ENCODE results near the gene DHX35. TPM values are rescaled to one million over a fixed set of nuclear protein-coding genes. Genes with fewer than 3 reads are reported as not detected.
"Not testable (repeated sequence)": the region's sequence is repeated elsewhere in the genome, so short reads cannot be mapped to it uniquely, and the experiment has no call there.

DHX35 gene
- total RNA-seq, 4 donors from 2014 or later: 4.4 to 14.7 (median 10.8) TPM

- DNase-seq: no peak
- intact Hi-C loops (cut with DNase I): no loop called here
- Histone ChIP-seq H3K36me3 (peaks cover 0 to 17% (median 0%) of the 10 kb centered on the region in 3 donors), H3K27ac (no peak overlapping the region), H3K9me3 (no peaks in the 10 kb centered on the region), H3K4me1 (peaks cover 0 to 8% (median 0%) of the 10 kb centered on the region in 3 donors), H3K4me3 (no peak overlapping the region), H3K27me3 (no peaks in the 10 kb centered on the region)
- 74 to 89% methylated on average over 5 of the region's 5 CpGs for WGBS, 2 donors
- TF ChIP-seq POLR2A (IDR thresholded peaks at IDR 0.05) (no peak), CTCF (IDR thresholded peaks at IDR 0.05) (no peak)
These were observed 4.8 kb upstream of the DHX35 start for GRCh38 chr20:38957235-38957876.

GRCh38 chr20:38957915-38958485, 4.1 kb upstream of the DHX35 start:
- no peaks in the 10 kb centered on the region for H3K27me3 ChIP-seq
- no peak for DNase-seq
- WGBS, 2 donors: 86 to 90% methylated on average over 7 to 8 of the region's 8 CpGs
- H3K36me3 ChIP-seq: peaks cover 0 to 11% (median 0%) of the 10 kb centered on the region in 3 donors
- intact Hi-C loops (cut with DNase I): no loop called here
- TF ChIP-seq CTCF (IDR thresholded peaks at IDR 0.05) (no peak), POLR2A (IDR thresholded peaks at IDR 0.05) (no peak)
- no peaks in the 10 kb centered on the region for H3K9me3 ChIP-seq
- H3K27ac ChIP-seq: no peak overlapping the region
- no peak overlapping the region for H3K4me3 ChIP-seq
- peaks cover 0 to 13% (median 2%) of the 10 kb centered on the region in 3 donors for H3K4me1 ChIP-seq

GRCh38 chr20:38960187-38960687, 1.9 kb upstream of the DHX35 start:
- H3K9me3 ChIP-seq; intact Hi-C loops (cut with DNase I); H3K27ac ChIP-seq; DNase-seq; H3K27me3 ChIP-seq; H3K4me3 ChIP-seq; H3K36me3 ChIP-seq: not testable (repeated sequence)
- 84 to 90% methylated on average over 9 of the region's 9 CpGs for WGBS, 2 donors
- peaks cover 0 to 21% (median 3%) of the 10 kb centered on the region in 3 donors for H3K4me1 ChIP-seq

- Histone ChIP-seq H3K27me3 (no peaks in the 10 kb centered on the region), H3K9me3 (no peaks in the 10 kb centered on the region), H3K4me3 (peak overlapping the region; percentile 91 to 97 (median 95)), H3K27ac (peak overlapping the region; percentile 97 to 99 (median 98)), H3K4me1 (peaks cover 0 to 28% (median 3%) of the 10 kb centered on the region in 3 donors), H3K36me3 (peaks cover 0 to 10% (median 0%) of the 10 kb centered on the region in 3 donors)
- WGBS, 2 donors: 8 to 11% methylated on average over 11 to 16 of the region's 16 CpGs
- TF ChIP-seq CTCF (IDR thresholded peaks at IDR 0.05): no peak
- no peak for TF ChIP-seq POLR2A (IDR thresholded peaks at IDR 0.05)
- DNase-seq: no peak
- intact Hi-C loops (cut with DNase I): no loop called here
These were observed 557 bp upstream of the DHX35 start for GRCh38 chr20:38961530-38962043.

GRCh38 chr20:38962928-38963401, 821 bp downstream of the DHX35 start:
- intact Hi-C loops (cut with DNase I): no loop called here
- Histone ChIP-seq H3K27me3 (no peaks in the 10 kb centered on the region), H3K36me3 (peaks cover 0 to 10% (median 2%) of the 10 kb centered on the region in 3 donors), H3K9me3 (no peaks in the 10 kb centered on the region), H3K27ac (peak overlapping the region; percentile 97 to 99 (median 98)), H3K4me1 (peaks cover 2 to 29% (median 3%) of the 10 kb centered on the region in 3 donors), H3K4me3 (peak overlapping the region; percentile 91 to 97 (median 95))
- no peak for DNase-seq
- WGBS, 2 donors: 1 to 4% methylated on average over 5 of the region's 5 CpGs
- no peak for TF ChIP-seq POLR2A (IDR thresholded peaks at IDR 0.05)
- no peak for TF ChIP-seq CTCF (IDR thresholded peaks at IDR 0.05)

All from esophagus squamous epithelium (tissue), 5 donors.